Lower leg skin (tissue), 3 donors: ENCODE results near the gene IMPDH1.

ENCODE experiments used
- CTCF ChIP-seq, 3 donors: fragments of 450-650 bp; IDR thresholded peaks; one replicate each; pipeline ENCODE4 v1.5.1; 2016; ENCODE audit warnings: antibody characterized with exemption in 3 of 3, mild to moderate bottlenecking in 3 of 3, moderate library complexity in 2 of 3
- POLR2A ChIP-seq, 2 donors: fragments of 450-650 bp; IDR thresholded peaks; one replicate each; pipeline ENCODE4 v1.6.1; 2016 to 2017; ENCODE audit warnings: antibody characterized with exemption in 2 of 2, mild to moderate bottlenecking in 1 of 2, moderate library complexity in 1 of 2

GRCh38 chr7:128404143-128404681, 5.6 kb downstream of the IMPDH1 start:
- TF ChIP-seq CTCF (IDR thresholded peaks at IDR 0.05) (no peak), POLR2A (IDR thresholded peaks at IDR 0.05) (no peak)
